GM18498 (cell line): ENCODE results near the gene ANO10.
A peak's percentile ranks its signal among the peaks of the same experiment; 100 is the strongest.

ENCODE experiments used
- ATAC-seq: cut with Tn5 transposase; IDR thresholded peaks from one replicate; pipeline ENCODE4 v1.9.1; 2021; ENCODE audit warnings: mild to moderate bottlenecking, moderate library complexity; ENCODE audit not compliant: unreplicated experiment

Gene ANO10

DNA sequence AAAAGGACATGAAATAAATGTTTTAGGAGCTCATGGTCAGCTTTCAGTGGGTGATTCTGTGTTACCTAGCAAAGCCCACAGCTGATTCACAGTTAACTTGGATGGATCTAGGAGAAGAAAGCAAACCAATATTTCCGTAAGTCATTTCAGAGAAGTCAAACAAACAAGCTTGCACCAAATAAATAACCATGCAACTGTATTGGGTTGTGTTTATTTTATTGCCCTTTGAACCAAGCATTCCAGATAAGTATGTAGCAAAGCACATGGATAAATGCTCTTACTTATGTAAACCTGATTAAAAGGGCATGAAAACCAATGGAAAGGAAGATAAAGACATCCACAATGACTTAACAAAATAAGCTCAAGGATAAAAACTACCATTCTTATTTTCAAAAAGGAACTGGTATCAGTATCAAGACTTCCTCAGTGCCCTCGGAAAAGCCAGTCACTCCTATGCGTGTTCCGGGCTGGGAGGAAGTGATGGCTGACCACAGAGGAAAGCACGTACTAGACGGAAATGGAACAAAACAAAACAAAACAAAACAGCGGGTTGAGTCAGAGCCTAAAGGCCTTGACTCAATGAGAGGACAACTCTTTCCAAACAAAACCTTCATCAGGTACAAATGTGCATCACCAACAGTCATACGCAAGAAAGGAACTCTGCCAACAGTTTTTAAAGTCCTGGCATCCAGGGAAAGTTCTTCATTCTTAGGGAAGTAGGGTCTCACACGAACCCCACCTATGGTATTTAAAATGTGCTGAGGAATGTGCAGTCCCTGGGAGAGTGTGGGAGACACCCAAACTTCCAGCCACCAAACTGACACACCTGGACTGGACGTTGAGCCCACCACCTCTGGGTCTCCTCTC lies 232.2 kb downstream of the ANO10 start:
- ATAC-seq: peak; percentile 72

DNA sequence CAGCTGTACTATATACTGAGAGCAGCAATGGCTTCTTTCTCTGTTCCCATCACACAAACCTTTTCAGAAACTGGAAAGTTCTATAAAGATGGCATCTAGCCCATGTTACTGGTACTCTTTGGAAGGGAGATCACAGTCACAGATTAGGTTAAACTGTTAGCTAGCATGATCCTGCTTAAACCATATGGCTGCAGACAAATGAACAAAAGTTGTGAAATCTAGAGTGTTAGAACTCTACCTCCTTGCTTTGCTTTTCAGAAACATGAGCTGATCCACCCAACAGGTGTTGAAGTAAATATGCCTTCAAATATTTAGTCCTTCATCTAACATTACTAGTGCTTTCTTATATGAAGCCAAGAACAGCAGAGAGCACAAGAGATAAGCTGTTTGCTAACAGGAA lies 232.9 kb downstream of the ANO10 start:
- no peak for ATAC-seq

DNA sequence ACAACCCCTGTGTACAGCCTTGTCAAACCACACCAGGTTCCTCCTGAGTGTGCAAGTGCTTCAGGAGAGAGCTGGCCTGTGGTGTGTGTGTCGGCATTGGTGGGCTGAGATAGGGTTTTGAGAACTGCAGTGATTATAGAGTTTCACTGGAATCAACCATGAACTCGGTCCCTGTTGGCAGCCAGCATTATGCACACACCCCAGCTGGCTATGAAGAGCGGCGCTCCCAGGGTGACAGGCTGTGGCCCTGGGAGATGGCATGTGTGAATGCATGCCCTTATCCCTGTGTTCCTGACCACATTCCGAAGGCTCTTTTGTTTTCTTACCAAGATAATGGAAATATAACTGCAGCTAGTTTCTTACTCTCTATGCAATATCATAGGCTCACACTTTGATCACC lies 233.6 kb downstream of the ANO10 start:
- no peak for ATAC-seq

DNA sequence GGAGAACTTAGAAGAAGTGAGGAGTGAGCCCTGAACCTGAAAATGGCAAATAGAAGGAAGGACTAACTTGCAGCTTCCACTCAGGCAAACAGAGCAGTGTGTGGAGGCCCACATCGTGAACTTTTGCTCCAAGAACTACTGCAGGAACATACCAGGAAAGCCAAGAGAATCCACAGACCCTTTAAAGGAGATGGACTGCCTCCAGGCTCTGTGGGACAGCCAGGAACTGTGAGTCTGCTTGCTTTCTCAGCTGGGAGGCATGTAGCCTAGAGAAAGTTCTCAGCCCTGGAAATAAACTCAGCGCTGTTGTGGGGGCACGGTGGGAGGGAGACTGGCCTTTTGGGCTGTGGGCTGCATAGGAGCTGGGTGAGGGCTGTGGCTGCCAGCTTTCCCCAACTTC lies 242.5 kb downstream of the ANO10 start:
- no peak for ATAC-seq

DNA sequence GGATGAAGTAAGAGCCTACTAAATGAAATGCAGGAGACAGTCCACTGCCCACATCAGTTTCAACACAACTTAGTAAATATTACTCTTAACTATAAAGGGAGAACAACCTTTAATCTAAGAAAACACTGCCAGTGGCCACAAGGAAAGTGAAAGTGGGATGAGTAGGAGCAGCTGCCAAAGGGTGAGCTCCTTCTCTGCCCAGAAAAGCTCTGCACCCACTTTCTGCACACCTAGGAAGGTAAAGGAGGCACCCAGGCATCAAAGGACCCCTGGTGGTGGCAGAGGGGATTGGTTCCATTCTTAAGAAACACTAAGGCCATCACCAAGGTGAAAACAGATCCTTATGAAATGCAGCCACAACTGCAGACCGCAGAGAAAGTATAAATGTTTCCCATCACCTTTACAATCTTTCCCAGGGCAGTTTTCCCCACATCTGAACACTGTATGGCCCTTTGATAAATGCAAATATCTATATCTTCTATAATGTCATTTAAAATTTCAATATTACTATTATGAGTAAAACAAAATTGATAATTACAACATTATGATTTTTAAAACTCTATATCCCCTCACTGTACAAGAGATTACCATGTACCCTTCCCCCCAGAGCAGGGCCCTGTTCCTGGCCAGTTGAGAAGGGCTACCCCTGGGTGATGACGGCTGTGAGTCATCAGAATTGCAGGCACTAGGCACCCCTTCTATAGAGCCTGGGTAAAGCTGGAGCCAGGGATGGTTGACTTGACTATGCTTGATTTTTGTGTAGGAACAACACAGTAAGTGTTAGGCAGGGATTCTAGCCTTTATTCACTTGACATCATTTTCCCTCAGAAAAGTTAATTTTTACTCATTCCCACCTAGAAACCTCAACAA lies 243.5 kb downstream of the ANO10 start:
- peak; percentile 76 for ATAC-seq

DNA sequence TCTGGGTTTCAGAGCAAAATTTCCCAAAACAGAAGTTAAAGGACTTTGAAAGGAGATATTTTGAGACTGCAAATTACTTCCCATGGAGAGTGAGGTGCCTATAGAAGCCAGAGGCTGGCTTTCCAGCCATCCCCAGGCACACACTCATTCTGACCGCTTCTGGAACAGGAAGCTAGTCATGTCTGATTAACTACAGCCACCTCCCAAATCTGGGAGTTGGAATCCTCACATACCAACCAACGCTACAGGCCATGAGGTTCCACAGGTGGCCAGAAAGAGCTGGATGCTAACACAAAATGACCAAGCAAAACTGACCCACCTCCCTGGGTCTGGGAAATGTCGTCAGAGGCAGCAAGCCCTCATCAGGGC lies 248.3 kb downstream of the ANO10 start:
- ATAC-seq: no peak

DNA sequence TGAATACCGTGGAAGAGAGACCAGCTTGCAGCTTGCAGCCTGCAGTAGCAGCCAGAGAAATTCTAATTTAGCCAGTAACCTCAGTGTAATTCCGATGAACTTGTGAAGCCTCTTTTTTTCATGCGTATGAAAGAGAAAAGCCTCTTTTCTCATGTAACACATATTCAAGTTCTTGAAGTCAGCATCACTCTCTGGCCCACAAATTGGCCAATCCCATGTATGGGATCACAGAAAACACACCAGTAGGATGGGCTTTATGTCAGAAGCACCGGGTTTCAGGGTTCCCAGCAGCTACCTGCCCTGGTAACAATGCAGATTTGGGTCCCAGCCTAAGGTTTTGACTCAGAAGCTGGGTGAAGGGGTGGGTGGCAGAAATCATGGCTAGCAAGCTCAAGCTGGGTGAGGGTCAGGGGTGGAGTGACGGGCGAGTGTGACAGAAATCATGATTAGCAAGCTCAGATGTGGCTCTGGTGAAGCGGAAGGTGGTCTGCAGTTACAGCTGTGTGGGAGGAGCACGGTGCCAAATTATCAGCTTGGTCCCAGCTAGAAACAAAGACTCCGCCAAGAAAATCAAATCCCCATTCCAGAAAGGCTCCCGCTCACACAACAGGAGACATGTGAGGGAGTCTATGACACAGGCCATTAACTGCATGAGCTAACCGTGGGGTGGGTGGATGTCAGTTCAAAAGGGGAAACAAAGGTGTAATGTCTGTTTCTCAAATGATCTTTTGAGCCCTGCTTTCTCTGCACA lies 248.8 kb downstream of the ANO10 start:
- ATAC-seq: no peak

DNA sequence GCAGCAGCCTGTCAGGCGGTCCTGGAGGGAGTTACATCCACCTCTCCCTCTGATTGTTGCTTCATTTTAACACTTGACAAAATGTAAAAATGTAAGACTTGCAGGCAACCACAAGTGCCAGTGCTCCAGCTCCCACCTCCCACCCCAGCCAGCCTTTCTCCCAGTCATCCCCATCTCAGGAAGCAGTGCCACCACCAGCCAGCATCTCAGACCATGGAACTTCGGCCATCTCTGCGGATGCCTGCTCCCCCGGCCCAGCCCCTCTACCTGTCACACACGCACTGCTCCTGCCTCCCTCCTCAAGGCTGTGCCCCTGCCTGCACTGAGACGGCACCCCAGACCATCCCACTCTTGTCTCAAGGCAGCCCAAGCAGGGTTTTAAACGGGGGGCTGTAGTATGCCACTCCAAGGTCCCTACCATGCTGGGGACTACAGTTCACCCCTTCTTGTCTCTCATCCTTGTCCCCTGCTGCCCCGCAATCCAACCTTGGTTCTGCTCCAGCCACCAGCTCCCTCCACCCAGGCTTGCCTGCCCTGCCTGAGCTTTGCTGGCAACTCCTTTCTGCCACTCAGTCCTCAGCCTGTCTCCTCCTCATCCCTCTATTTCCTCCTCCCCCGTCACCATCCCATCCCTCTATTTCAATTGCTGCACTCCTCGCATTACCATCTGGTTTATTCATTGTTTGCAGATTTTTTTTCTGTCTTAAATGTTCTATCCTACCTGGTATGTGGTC lies 249.6 kb downstream of the ANO10 start:
- no peak for ATAC-seq

DNA sequence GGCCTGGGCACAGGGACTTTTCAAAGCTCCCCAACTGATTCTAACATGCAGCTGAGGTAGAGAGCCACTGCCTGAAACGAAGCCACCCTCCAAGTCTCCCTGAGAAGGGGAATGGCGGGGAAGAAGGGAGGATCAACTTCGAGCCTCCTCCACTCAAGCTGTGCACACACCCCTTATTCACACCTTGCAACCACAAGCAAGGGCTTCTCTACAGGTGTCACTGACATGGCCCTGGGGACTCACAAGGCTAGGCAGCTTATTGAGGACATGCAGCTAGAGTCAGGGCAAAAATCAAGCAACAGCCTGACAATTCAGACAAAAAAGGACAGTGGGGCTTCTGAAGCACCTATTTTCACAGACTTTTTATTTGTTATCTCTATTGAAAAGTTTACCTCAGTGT lies 250.3 kb downstream of the ANO10 start:
- ATAC-seq: no peak

DNA sequence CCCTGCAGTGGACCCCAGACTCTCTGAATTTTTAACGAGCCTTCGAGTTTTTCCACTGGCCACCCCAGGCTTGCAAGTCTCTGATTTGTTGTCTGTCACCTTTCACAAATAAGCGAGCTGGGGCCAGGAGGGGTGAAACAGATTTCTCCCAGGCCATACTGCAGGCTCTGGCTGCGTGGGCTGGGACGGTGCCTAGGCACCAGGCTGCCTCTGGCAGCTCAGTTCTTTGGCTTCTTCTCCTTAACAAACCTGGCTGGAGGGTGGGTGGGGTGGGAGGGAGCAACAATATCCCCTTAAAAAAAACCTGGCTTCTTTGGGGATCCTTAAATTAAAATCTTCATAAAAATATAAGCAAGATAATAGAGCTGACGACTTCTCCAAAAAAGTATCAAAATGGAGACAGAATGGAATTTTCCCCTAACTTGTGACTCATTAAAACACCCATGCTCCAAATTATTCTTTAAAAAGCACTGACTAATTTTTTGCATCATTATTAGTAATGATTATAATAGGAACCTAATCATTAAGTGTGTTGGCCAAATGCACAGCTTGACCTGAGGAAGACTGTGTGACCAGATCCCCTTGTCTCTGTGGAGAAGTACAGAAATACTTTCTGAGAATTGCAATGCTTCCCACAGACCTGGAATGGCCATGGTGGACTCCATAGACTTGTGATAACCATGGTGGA lies 251.4 kb downstream of the ANO10 start:
- no peak for ATAC-seq

DNA sequence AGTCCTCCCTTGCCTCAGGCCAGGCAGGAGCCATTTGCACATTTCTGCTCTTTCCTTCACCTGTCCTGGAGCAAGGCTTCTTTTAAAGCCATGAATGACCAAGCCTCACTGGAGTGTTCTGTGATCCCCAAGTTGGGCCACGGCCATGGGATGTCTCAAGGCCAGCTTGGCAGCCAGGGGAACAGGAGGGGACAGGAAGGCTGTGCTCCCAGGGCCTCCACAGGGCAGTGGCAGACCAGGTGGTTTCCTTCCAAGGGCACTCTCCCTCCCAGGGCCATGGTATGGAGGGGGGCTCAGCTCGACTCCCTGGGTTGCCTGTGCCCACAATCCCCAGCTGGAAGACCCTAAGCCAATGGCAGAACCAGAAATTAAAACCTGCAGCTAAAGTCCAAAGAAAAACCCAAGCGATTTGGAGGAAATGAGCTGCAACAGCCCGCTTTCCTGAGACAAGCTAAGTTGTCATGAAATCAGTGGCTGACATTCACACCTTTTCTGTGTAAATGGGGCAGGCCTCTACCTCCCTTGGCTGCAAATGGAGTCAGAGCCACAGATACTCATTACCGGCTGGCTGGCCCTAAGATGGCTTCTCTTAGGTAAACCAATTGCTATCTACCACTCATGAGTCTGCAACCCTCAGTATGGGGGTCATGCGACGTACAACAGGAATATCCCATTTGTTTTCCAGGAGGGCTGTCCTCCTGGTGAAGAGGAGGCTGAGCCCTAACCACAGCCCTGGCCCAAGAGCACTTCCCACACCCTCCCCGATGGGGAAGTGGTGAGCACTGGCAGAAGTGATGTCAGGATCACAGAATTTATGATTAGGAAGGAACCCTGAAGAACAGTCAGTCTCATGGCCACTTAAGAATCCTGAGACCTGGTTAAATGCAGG lies 252.2 kb downstream of the ANO10 start:
- no peak for ATAC-seq

DNA sequence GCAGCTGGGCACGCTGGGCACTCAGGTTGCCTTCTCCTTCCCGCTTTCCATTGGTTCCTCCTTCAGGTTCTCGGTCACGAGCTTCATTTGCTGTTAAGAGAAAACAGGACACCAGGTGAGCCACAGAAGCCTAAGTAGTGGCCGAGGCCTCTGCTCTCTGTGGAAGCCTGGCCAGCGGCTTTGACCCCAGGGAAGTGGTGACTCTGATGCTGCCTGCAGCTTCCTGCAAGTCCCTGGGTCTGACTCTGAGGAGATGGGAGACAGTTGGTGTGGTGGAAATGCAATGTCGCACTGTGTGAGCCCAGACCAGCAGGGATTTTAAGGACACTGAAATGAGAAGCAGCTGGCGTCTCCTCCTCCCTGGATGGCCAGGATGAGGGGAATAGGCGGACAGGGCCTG lies 254.9 kb downstream of the ANO10 start:
- ATAC-seq: no peak

DNA sequence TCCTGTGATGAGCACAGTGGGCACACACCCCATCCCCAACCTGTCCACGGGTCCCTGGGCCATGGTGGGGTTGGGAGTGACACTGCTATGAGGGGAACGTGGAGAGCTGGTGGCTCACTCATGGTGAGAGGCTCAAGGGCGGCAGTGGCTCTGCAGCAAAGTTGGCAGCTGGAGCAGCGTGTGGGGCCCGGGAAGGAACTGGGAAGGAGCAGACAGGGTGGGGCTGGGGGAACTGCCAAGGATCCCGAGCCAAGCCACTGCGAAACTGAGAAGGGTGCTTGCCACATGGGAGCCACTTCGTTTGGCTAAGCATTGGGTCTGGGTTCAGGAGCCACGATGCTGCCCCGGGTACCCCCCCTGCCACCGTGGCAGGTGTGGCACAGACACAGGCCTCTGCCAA lies 255.3 kb downstream of the ANO10 start:
- ATAC-seq: no peak

DNA sequence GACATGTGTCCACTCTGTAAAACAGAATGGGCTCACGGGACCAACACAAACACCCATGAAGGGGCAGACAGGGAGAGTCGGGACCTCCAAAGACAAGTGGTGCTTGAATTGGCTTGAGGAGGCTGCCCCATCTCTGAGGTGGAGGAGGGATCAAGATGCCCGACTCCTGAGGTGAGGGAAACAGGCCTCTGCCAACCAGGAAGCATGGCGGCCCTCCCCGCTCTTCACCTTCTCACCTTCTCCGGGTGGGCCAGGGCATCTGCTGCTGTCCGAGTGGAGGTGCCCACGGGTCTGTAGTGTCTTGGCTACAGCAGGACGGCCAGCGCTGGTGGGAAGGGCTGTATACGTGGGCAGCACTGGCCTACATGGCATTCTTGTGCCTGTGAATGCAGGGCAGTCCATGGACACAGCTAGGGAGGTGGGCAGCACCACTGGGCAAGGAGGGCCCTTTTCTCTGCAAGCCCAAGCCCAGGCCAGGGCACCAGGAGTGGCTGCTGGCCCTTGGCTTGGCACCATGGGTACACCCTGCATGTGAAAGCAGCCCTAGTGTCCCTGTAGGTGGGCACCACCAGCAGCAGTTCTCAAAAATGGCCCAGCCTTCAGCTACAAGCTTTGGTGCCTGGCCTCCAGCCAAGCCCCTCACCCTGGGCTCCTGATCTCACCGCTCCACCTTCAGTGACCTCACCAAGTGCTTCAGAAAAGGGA lies 256.1 kb downstream of the ANO10 start:
- no peak for ATAC-seq

DNA sequence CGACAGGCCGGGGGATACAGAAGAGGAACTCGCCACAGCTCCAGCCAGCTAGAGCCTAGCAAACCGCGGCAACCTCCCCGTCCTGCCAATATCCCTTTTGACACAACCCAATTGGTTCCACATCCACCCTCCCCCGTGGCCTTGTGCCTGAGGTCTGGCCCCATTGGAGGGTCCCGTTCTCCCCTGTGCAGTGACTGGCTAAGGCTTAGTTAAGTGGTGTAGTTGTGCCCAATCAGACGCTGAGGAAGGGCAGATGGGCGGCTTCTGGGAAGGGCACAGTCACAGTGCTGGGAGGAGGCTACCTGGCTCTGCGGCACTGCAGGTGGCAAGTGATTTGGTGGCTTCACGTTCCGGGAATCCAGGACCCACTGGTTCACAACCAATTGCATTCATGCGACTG lies 256.9 kb downstream of the ANO10 start:
- no peak for ATAC-seq

DNA sequence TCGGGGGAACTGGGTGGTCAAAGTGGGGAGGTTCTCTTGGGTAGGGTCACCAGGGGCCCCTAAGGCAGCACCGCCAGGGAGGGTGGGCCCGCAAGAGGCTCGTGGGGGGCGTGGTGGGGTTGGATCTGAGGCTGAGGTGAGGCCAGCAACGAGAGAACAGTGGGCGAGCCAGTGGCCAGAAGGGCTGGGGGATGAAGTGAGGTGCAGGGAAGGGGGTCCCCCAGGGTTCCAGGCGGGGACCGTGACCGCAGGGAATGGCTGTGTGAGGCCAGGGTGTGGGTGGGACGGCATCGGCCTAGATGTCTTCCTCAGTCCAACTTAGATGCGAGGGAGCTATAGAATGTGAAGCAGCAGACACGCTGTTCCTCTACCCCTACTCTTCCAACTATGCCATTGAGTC lies 257.3 kb downstream of the ANO10 start:
- no peak for ATAC-seq

DNA sequence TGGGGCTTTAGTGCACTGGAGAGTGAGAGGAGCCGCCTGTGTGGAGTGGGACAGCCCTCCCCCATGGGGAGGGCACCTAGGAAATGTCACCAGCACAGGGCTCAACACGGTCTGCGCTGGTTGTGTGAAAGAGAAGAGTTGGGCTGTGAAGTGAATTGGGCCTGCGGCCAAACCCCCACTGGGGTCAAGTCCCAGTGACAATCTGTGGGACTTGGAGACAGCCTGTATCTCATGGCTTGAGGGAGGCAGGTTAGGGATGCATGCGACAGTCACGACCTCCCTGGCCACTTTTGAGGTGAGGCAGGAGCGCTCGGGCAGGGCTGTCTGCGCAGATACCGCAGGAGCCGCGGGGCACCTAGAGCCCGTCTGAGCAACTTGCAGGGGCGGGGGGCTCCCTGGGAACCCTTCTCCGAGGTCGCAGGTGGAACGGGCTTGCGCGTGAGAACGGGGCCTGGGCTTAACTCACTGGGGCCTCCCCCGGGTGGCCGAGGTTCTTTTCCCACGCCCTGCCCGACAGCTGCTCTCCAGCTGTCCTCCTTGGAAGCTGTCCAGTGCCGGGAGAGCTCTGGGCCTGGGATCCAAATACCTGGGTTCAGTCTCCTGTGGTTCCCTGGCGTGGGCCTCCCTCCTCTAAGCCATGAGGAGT lies 258.1 kb downstream of the ANO10 start:
- ATAC-seq: no peak

DNA sequence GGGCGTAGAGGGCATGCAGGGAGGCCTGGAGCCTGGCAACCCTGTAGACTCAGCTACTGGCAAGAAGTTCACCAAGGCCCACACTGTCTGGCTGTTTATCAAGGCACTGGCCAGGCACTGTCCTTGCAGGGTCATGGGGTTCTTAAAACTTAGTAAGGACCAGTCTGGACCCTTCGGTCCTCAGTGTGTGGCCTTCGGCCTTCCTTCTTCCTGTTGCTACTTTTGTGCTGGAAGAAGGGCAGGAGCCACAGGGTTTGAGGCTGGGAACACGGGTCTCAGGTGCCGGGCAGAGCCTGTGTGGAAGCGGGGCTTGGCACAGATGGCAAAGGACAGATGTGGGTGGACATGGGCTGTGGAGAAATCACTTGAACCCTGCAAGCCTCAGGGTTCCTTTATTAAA lies 258.9 kb downstream of the ANO10 start:
- no peak for ATAC-seq
